Neural cell (in vitro differentiated cells): ENCODE measurements around the gene COL18A1. TPM values are rescaled to one million over a fixed set of nuclear protein-coding genes. Genes with fewer than 3 reads are reported as not detected.

Source experiments
- H2AFZ ChIP-seq: fragments of 200-600, 300-800 bp; sonication (generic), shearing (Covaris generic); 2 replicates; pipeline ENCODE4 v1.6.0; 2014; ENCODE audit warnings: low read depth, mild to moderate bottlenecking, antibody characterized with exemption, low read length, moderate library complexity
- H3F3A ChIP-seq: fragments of 200-600 bp; shearing (Covaris generic); 2 replicates; pipeline ENCODE4 v1.6.1; 2016; ENCODE audit warnings: mild to moderate bottlenecking, moderate library complexity, mixed read lengths, antibody characterized with exemption, low read length; ENCODE audit not compliant: insufficient read depth, poor library complexity, severe bottlenecking
- H3K27ac ChIP-seq: fragments of 200-600, 300-800 bp; sonication (generic), shearing (Covaris generic); 2 replicates; pipeline ENCODE4 v1.5.1; 2014; ENCODE audit warnings: mild to moderate bottlenecking, low read length, moderate library complexity
- H3K27me3 ChIP-seq: fragments of 300-800, 200-600 bp; sonication (generic), shearing (Covaris generic); 2 replicates; pipeline ENCODE4 v1.6.0; 2014; ENCODE audit warnings: mild to moderate bottlenecking, low read depth, low read length, moderate library complexity; ENCODE audit not compliant: insufficient read depth
- H3K36me3 ChIP-seq: fragments of 300-800, 200-600 bp; sonication (generic), shearing (Covaris generic); 2 replicates; pipeline ENCODE4 v1.5.1; 2014; ENCODE audit warnings: mild to moderate bottlenecking, antibody characterized with exemption, low read length, moderate library complexity; ENCODE audit not compliant: insufficient read depth
- H3K4me2 ChIP-seq: fragments of 300-800, 200-600 bp; sonication (generic), shearing (Covaris generic); 2 replicates; pipeline ENCODE4 v1.6.0; 2014; ENCODE audit warnings: mild to moderate bottlenecking, low read length
- H3K4me3 ChIP-seq: fragments of 300-800, 200-600 bp; sonication (generic), shearing (Covaris generic); 2 replicates; pipeline ENCODE4 v1.5.1; 2014; ENCODE audit warnings: mild to moderate bottlenecking, low read length, moderate library complexity
- H3K79me2 ChIP-seq: fragments of 200-600 bp; shearing (Covaris generic); replicated peaks from 2 replicates; pipeline ENCODE4 v1.6.0; 2014; ENCODE audit warnings: mild to moderate bottlenecking, low read length, moderate library complexity; ENCODE audit not compliant: insufficient read depth
- H3K9ac ChIP-seq: fragments of 300-800, 200-600 bp; sonication (generic), shearing (Covaris generic); 2 replicates; pipeline ENCODE4 v1.6.1; 2016; ENCODE audit warnings: mild to moderate bottlenecking, low read length, mixed read lengths
- H3K9me2 ChIP-seq: fragments of 200-600 bp; shearing (Covaris generic); 2 replicates; pipeline ENCODE4 v1.6.1; 2016; ENCODE audit warnings: mild to moderate bottlenecking, low read length, mixed read lengths; ENCODE audit not compliant: insufficient read depth
- H3K9me3 ChIP-seq: fragments of 200-600, 300-800 bp; sonication (generic), shearing (Covaris generic); 2 replicates; pipeline ENCODE4 v1.6.1; 2016; ENCODE audit warnings: mild to moderate bottlenecking, mixed run types, low read length, moderate library complexity, mixed read lengths
- H4K20me1 ChIP-seq: fragments of 200-600 bp; shearing (Covaris generic); 2 replicates; pipeline ENCODE4 v1.6.1; 2016; ENCODE audit warnings: mild to moderate bottlenecking, mixed run types; ENCODE audit not compliant: insufficient read depth
- EP300 ChIP-seq: fragments of 450-650 bp; conservative IDR thresholded peaks from 2 replicates; pipeline ENCODE4 v1.6.1; 2014; ENCODE audit warnings: antibody characterized with exemption, mild to moderate bottlenecking, moderate library complexity; ENCODE audit not compliant: poor library complexity, severe bottlenecking
- EZH2 ChIP-seq: fragments of 200-600, 300-800 bp; shearing (Covaris generic), sonication (generic); IDR thresholded peaks from 2 replicates; pipeline ENCODE4 v1.6.1; 2014; ENCODE audit warnings: antibody characterized with exemption, low read length, borderline replicate concordance, mild to moderate bottlenecking; ENCODE audit not compliant: insufficient read depth, poor library complexity, severe bottlenecking
- MXI1 ChIP-seq: fragments of 450-650 bp; conservative IDR thresholded peaks from 2 replicates; pipeline ENCODE4 v1.6.1; 2014; ENCODE audit warnings: antibody characterized with exemption, mild to moderate bottlenecking; ENCODE audit not compliant: poor library complexity, severe bottlenecking
- POLR2AphosphoS5 ChIP-seq: IDR thresholded peaks from 2 replicates; pipeline ENCODE4 v1.6.1; 2012
- RAD21 ChIP-seq: fragments of 450-650 bp; conservative IDR thresholded peaks from 2 replicates; pipeline ENCODE4 v1.6.1; 2014; ENCODE audit warnings: antibody characterized with exemption, mild to moderate bottlenecking, moderate library complexity
- REST ChIP-seq: IDR thresholded peaks from 2 replicates; pipeline ENCODE4 v1.6.1; 2012; ENCODE audit warnings: borderline replicate concordance
- SMC3 ChIP-seq: fragments of 450-650 bp; conservative IDR thresholded peaks from 2 replicates; pipeline ENCODE4 v1.6.1; 2014; ENCODE audit warnings: antibody characterized with exemption, mild to moderate bottlenecking, moderate library complexity; ENCODE audit not compliant: poor library complexity
- TAF1 ChIP-seq: IDR thresholded peaks from 2 replicates; pipeline ENCODE4 v1.6.1; 2012; ENCODE audit warnings: low read depth
- polyA plus RNA-seq: library from polyadenylated mRNA; depleted of rRNA; stranded (reverse); fragments of >200 nt; gene quantifications from 2 replicates; pipeline ENCODE4 v1.2.3, GENCODE V29; 2014
- TF ChIP-seq, protein P1 (sequence below): fragments of 450-650 bp; IDR thresholded peaks from 2 replicates; pipeline ENCODE4 v1.5.1; 2014; ENCODE audit warnings: antibody characterized with exemption, mild to moderate bottlenecking, moderate library complexity; ENCODE audit not compliant: poor library complexity, severe bottlenecking

The COL18A1 gene
- polyA plus RNA-seq, 1 donor from 2014 or later: 2.5 TPM

DNA sequence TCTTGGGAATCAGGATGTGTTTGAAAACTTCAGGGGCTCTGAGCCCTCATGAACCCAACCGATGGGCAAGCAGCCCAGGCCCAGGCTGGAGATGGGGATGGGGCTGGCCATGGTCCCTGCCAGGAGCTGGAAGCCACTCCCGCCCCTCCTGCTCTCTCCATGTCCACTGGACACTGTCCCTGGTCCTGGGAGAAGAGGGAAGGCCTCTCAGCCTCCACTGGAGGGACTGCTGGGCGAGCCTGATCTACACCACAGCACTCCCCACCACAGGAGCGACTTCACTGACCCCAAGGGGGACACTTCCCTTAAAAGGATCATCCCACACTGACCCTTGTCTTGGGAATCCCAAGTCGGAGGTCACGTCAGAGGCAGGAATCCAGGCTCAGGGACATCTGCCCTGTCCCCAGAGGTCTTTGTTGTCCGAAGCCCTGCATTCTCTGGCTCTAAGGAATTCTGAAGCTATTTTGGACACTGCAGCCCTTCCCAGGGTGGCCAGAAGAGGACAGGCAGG, 16.9 kb upstream of the COL18A1 start:
- H3K36me3 ChIP-seq: no peaks in the 10 kb centered on the region
- no peak overlapping the region for H3K4me2 ChIP-seq
- no peak for TF ChIP-seq RAD21
- TF ChIP-seq EP300: no peak
- no peak for TF ChIP-seq POLR2AphosphoS5
- H3K9ac ChIP-seq: no peak overlapping the region
- H3K79me2 ChIP-seq: no peaks in the 10 kb centered on the region
- H3F3A ChIP-seq: no peaks in the 10 kb centered on the region
- H3K9me3 ChIP-seq: no peaks in the 10 kb centered on the region
- no peak overlapping the region for H2AFZ ChIP-seq
- H3K27me3 ChIP-seq: no peaks in the 10 kb centered on the region
- no peak overlapping the region for H3K4me3 ChIP-seq
- H3K9me2 ChIP-seq: no peaks in the 10 kb centered on the region
- H4K20me1 ChIP-seq: no peaks in the 10 kb centered on the region
- no peak overlapping the region for H3K27ac ChIP-seq

GRCh38 chr21:45388611-45389296, 16.2 kb upstream of the COL18A1 start:
- Histone ChIP-seq H3K9me2 (no peaks in the 10 kb centered on the region), H3K36me3 (no peaks in the 10 kb centered on the region), H3F3A (no peaks in the 10 kb centered on the region), H3K9me3 (no peaks in the 10 kb centered on the region), H4K20me1 (no peaks in the 10 kb centered on the region), H3K4me3 (no peak overlapping the region), H2AFZ (no peak overlapping the region), H3K9ac (no peak overlapping the region), H3K27ac (no peak overlapping the region), H3K27me3 (no peaks in the 10 kb centered on the region), H3K4me2 (no peak overlapping the region), H3K79me2 (no peaks in the 10 kb centered on the region)
- TF ChIP-seq EP300 (no peak), SMC3 (no peak), RAD21 (no peak), REST (no peak), EZH2 (no peak), POLR2AphosphoS5 (no peak), MXI1 (no peak), TAF1 (no peak)
- TF ChIP-seq, protein P1, sequence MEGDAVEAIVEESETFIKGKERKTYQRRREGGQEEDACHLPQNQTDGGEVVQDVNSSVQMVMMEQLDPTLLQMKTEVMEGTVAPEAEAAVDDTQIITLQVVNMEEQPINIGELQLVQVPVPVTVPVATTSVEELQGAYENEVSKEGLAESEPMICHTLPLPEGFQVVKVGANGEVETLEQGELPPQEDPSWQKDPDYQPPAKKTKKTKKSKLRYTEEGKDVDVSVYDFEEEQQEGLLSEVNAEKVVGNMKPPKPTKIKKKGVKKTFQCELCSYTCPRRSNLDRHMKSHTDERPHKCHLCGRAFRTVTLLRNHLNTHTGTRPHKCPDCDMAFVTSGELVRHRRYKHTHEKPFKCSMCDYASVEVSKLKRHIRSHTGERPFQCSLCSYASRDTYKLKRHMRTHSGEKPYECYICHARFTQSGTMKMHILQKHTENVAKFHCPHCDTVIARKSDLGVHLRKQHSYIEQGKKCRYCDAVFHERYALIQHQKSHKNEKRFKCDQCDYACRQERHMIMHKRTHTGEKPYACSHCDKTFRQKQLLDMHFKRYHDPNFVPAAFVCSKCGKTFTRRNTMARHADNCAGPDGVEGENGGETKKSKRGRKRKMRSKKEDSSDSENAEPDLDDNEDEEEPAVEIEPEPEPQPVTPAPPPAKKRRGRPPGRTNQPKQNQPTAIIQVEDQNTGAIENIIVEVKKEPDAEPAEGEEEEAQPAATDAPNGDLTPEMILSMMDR: no peak
